B cell (primary cell): ENCODE measurements around the gene LDHD.

Source experiments
- EZH2 ChIP-seq: IDR thresholded peaks from 2 replicates; pipeline ENCODE4 v1.6.1; 2012; ENCODE audit warnings: borderline replicate concordance, low read depth, mild to moderate bottlenecking, moderate library complexity, low read length; ENCODE audit not compliant: insufficient read depth, poor library complexity, severe bottlenecking
- TF ChIP-seq, protein P1 (sequence below): fragments of 200-600 bp; IDR thresholded peaks from one replicate; pipeline ENCODE4 v1.8.0; 2022; ENCODE audit warnings: antibody characterized with exemption, mild to moderate bottlenecking

DNA sequence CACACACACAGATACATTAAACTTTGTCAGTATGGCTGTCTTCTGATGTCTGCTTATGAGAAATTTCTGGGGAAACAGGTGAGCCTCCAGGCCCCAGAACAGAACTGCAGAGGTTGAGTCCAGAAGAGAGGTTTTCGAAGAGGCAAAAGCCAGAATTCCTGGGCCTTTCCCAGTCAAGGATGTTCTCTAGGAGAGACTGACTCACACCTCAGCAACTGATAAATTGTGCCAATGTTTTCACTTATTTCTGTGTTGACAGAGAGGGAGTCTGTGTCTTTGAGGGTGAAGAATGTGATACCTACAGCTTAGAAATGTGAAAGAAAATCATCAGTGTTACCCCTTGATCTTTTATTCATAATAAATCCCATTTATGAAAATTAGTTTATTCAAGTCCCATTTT lies 30.3 kb downstream of the LDHD start:
- TF ChIP-seq, protein P1, sequence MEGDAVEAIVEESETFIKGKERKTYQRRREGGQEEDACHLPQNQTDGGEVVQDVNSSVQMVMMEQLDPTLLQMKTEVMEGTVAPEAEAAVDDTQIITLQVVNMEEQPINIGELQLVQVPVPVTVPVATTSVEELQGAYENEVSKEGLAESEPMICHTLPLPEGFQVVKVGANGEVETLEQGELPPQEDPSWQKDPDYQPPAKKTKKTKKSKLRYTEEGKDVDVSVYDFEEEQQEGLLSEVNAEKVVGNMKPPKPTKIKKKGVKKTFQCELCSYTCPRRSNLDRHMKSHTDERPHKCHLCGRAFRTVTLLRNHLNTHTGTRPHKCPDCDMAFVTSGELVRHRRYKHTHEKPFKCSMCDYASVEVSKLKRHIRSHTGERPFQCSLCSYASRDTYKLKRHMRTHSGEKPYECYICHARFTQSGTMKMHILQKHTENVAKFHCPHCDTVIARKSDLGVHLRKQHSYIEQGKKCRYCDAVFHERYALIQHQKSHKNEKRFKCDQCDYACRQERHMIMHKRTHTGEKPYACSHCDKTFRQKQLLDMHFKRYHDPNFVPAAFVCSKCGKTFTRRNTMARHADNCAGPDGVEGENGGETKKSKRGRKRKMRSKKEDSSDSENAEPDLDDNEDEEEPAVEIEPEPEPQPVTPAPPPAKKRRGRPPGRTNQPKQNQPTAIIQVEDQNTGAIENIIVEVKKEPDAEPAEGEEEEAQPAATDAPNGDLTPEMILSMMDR, result no peak
- no peak for TF ChIP-seq EZH2
